Muscle layer of duodenum (tissue), 2 donors: Measurements from ENCODE around the gene CYP4V2.
A peak's percentile ranks its signal among the peaks of the same experiment; 100 is the strongest.

Experiments
- H3K27ac ChIP-seq: one replicate; pipeline ENCODE4 v1.7.0; 2013; ENCODE audit warnings: mild to moderate bottlenecking, low read length
- H3K27me3 ChIP-seq: one replicate; pipeline ENCODE4 v1.7.0; 2013; ENCODE audit warnings: low read depth, mild to moderate bottlenecking, control low read depth, low read length
- H3K36me3 ChIP-seq, 2 donors: one replicate each; pipeline ENCODE4 v1.7.0; 2013; ENCODE audit warnings: low read length in 2 of 2, control low read depth in 1 of 2, mild to moderate bottlenecking in 1 of 2; ENCODE audit not compliant: insufficient read depth in 2 of 2, control insufficient read depth in 1 of 2
- H3K4me1 ChIP-seq, 2 donors: one replicate each; pipeline ENCODE4 v1.7.0; 2013; ENCODE audit warnings: low read length in 2 of 2, mild to moderate bottlenecking in 2 of 2, control low read depth in 1 of 2, moderate library complexity in 1 of 2; ENCODE audit not compliant: insufficient read depth in 2 of 2, control insufficient read depth in 1 of 2
- H3K4me3 ChIP-seq, 2 donors: one replicate each; pipeline ENCODE4 v1.7.0; 2013; ENCODE audit warnings: low read length in 2 of 2, low read depth in 1 of 2, mild to moderate bottlenecking in 1 of 2
- H3K9me3 ChIP-seq, 2 donors: one replicate each; pipeline ENCODE4 v1.7.0; 2013; ENCODE audit warnings: low read length in 2 of 2, control low read depth in 1 of 2, mild to moderate bottlenecking in 1 of 2; ENCODE audit not compliant: control insufficient read depth in 1 of 2
- donor health status: healthy.

CYP4V2 gene

DNA sequence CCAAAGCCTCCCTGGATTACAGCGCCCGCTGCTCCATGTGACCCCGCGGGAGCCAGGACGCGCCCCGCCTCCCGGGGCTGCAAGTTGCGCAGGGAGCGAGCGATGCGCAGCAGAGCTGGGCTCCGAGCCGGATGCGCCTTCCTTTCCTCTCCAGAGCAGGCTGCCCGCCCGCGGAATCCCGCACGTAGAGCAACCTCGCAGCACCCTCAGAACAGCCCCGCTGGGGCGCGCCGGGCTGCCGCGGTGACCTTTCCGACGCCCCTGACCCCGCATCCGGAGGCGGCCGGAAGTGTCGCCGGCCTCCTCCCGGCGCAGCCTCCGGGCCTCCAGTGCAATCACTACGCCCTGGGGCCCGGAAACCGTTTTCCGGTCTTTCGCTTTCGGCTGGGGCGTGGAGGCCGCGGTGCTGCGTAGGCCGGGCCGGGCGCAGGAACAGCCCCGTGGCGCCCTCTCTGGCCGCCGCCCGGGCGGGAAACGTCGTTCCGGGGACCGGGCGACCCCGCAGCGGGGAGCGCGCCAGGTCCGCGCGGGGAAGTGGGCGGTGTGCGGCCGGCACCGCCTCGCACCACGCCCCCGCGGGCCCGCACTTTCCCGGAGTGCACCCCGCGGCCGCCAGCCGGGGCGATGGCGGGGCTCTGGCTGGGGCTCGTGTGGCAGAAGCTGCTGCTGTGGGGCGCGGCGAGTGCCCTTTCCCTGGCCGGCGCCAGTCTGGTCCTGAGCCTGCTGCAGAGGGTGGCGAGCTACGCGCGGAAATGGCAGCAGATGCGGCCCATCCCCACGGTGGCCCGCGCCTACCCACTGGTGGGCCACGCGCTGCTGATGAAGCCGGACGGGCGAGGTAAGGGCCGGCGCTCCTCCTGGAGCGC lies at the start of gene CYP4V2:
CYP4V2 (plus strand) TSS at position 368 of the 866 bp plus-strand sequence; CDS start at position 625, 257 bp downstream.
- Histone ChIP-seq H3K27me3 (no peaks in the 10 kb centered on the region), H3K9me3 (no peaks in the 10 kb centered on the region), H3K4me1 (peaks cover 7 to 29% of the 10 kb centered on the region in 2 donors), H3K4me3 (peak within 1 kb of the TSS; percentile 91 to 94), H3K36me3 (peaks cover 0 to 20% of the 10 kb centered on the region in 2 donors), H3K27ac (peak within 1 kb of the TSS; percentile 94)

DNA sequence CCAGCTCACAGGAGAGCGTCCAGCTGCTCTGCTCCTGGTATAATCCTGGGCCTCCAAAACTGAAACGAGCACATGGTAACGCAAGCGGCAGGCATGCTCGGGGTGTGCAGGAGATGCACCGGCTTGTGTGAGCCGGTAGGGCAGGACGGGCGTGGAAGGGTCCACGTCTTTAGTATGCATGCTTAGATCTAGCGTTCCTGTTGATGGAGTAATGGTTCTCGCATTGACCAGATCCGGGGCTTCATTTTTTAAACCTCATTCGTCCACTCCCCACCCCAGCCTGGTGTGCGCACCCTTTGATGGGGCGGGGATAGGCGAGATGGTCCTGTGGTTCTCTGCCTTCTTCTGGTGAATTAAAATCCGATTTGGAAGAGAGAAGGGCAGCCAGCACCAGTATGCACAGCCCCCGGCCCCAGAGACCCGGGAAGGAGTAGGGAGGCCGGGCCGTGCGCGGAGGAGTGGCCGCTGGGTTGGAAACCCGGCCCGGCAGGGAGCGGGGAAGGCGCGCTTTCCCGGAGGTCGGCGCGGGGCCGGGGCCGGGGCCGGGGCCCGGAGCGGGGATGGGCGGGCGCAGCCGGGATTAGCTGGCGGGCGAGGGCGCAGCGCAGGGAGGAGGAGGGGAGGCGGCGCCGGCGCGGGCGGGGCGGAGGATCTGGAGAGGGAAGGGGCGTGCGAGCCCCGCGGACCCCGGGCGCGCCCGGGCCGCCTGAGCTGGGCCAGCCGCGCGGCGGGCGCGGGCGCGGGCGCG lies 47.0 kb upstream of the CYP4V2 start:
- peak overlapping the region; percentile 64 to 78 for H3K4me3 ChIP-seq
- H3K36me3 ChIP-seq, result no peaks in the 10 kb centered on the region
- H3K27me3 ChIP-seq, result no peaks in the 10 kb centered on the region
- H3K4me1 ChIP-seq, result peaks cover 0 to 10% of the 10 kb centered on the region in 2 donors
- H3K27ac ChIP-seq, result peak overlapping the region; percentile 58
- no peaks in the 10 kb centered on the region for H3K9me3 ChIP-seq

DNA sequence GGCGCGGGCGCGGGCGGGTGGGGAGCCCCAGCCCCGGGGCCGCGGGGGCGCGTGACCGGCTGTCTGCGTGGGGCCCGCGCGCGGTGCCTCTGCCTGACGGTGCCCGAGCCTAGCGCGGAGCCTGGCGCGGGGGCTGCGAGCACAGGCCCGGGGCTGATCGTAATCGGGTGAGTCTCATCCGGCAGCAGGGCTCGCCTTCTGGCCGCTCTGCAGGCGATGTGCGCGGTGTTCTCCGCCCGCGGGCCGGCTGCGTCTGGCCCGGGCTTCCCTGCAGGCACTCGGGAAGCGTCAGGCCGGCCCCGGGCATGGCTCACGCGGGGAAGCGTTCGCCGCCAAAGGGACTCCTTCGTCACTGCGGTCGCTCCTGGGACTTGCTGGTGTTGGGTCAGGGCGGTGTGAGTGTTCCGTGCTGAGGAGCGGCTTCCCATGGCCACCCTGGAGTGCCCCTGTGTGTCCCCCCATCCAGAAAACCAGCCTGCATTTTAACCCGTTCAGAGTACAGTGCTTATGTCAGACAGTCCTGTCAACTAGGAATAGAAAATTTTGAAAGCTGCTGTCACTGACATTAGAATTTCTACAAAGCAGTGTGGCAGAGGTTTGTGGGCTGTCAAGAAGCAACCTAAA lies 46.3 kb upstream of the CYP4V2 start:
- Histone ChIP-seq H3K36me3 (no peaks in the 10 kb centered on the region), H3K27ac (peak overlapping the region; percentile 62), H3K27me3 (no peaks in the 10 kb centered on the region), H3K4me1 (peaks cover 0 to 10% of the 10 kb centered on the region in 2 donors), H3K4me3 (peak overlapping the region; percentile 57 to 61), H3K9me3 (no peaks in the 10 kb centered on the region)

DNA sequence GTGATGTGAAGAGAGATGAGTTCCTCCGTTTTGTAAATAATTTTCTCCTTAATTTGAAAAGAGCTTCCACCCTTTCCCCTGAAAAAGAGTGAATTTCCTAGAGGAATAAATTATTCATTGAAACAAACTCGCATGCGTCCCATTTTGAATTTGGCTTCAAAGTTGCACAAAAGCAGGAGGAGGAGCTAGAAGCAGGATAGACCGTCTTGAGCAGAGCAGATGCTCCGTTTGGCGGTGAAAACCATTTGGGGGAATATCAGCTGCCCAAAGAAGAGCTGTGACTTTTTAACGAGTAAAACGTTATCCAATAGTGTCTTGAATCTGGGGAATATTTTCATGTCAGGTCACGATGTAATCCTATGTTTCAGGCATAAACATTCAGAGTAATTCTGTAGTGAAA lies 44.9 kb upstream of the CYP4V2 start:
- no peak overlapping the region for H3K27ac ChIP-seq
- H3K4me3 ChIP-seq, result no peak overlapping the region
- no peaks in the 10 kb centered on the region for H3K9me3 ChIP-seq
- H3K27me3 ChIP-seq, result no peaks in the 10 kb centered on the region
- H3K4me1 ChIP-seq, result peaks cover 0 to 10% of the 10 kb centered on the region in 2 donors
- peaks cover 0 to under 1% of the 10 kb centered on the region in 2 donors for H3K36me3 ChIP-seq

DNA sequence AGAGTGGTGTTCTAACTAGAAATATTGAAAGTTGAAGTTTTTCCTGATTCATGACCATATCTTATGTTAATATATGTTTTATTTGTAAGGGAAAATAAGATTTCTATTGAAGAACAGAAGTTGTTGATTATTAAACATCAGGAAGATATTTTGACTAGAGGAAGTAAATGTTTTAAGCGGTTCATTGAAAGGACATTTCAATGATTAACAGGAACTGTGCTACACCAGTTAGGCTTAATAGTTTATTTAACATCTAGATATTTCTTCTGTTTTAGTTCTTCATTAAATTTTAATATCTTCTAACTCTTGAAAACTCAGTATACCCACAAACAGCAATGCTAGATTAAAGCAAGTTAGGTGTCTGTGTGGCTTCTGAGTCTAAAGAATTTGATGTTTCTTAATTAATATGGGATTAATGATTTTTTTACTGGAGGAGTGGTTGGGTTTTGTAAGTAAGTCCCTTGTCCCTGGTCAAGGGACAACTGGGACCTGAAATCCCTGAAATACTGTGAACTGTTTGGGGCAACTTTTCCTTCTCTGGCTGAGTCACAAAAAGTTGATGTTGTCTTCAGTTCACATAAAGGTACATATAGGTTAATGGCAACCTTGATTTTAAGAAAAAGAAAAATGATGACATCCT lies 42.9 kb upstream of the CYP4V2 start:
- no peaks in the 10 kb centered on the region for H3K9me3 ChIP-seq
- peaks cover 0 to 8% of the 10 kb centered on the region in 2 donors for H3K36me3 ChIP-seq
- H3K27ac ChIP-seq, result no peak overlapping the region
- no peak overlapping the region for H3K4me3 ChIP-seq
- H3K27me3 ChIP-seq, result no peaks in the 10 kb centered on the region
- H3K4me1 ChIP-seq, result peaks cover 0 to 10% of the 10 kb centered on the region in 2 donors

DNA sequence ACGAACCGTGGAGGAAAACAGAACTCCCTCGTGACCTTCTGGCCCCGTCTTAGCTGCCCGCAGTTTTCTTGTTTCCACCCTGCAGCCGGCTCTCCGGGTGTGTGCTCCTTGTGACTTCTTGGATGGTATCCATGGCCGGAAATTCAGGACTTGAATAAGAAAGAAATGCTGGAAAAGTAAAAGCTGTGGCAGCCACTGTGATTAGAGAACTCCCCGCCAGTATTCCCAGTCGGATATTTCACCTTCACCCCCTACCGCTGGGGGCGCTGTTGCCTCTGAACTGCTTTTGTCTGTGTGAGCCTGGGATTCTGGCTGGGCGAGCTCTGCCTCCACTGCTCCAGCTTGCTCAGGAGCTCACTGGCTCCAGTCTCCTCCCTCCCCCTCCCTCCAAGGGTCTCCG lies 41.5 kb upstream of the CYP4V2 start:
- no peak overlapping the region for H3K27ac ChIP-seq
- peak overlapping the region in 1 of 2 donors; percentile 31 for H3K4me3 ChIP-seq
- H3K4me1 ChIP-seq, result peaks cover 0 to 6% of the 10 kb centered on the region in 2 donors
- H3K9me3 ChIP-seq, result no peaks in the 10 kb centered on the region
- peaks cover 0 to 8% of the 10 kb centered on the region in 2 donors for H3K36me3 ChIP-seq
- no peaks in the 10 kb centered on the region for H3K27me3 ChIP-seq

DNA sequence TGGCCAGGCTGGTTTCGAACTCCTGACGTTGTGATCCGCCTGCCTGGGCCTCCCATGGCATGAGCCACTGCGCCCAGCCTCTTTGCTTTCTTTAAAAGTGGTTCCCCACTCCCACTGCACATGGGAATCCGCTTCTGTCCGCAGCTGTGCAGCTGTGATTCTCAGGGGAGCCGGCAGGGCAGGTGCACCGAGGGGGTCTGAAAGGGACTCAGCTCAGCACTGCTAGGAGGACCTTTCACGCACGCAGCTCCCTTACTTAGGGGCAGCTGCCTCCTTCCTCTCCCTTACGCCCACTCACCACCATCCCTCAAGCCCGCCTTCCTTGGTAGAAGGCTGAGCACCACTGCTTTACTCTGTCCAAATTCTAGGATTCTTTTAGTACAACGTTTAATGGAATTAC lies 40.4 kb upstream of the CYP4V2 start:
- H3K4me1 ChIP-seq, result peaks cover 0 to under 1% of the 10 kb centered on the region in 2 donors
- no peak overlapping the region for H3K27ac ChIP-seq
- H3K36me3 ChIP-seq, result peaks cover 0 to 10% of the 10 kb centered on the region in 2 donors
- H3K4me3 ChIP-seq, result no peak overlapping the region
- H3K9me3 ChIP-seq, result no peaks in the 10 kb centered on the region
- no peaks in the 10 kb centered on the region for H3K27me3 ChIP-seq

DNA sequence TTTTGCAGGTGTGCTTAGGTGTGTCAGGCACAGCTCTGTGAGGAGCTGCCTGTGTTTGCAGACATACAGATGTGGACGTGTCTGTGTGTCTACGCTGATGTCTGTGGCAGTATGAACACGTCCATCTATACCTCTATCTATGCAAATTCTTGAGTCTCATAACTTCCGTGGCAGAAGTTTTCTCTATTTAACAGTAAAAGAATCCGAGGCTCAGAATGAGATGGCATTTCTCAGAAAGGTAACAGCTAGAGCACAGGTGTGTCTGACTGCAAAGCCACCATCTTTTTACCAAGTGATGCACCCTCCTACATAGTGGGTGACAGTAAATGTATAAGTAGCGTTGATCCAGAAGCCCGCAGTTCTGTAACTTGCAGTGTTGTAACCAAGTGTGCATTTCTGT lies 39.9 kb upstream of the CYP4V2 start:
- no peaks in the 10 kb centered on the region for H3K27me3 ChIP-seq
- H3K36me3 ChIP-seq, result peaks cover 0 to 13% of the 10 kb centered on the region in 2 donors
- no peak overlapping the region for H3K4me3 ChIP-seq
- no peaks in the 10 kb centered on the region for H3K4me1 ChIP-seq
- no peak overlapping the region for H3K27ac ChIP-seq
- H3K9me3 ChIP-seq, result no peaks in the 10 kb centered on the region

DNA sequence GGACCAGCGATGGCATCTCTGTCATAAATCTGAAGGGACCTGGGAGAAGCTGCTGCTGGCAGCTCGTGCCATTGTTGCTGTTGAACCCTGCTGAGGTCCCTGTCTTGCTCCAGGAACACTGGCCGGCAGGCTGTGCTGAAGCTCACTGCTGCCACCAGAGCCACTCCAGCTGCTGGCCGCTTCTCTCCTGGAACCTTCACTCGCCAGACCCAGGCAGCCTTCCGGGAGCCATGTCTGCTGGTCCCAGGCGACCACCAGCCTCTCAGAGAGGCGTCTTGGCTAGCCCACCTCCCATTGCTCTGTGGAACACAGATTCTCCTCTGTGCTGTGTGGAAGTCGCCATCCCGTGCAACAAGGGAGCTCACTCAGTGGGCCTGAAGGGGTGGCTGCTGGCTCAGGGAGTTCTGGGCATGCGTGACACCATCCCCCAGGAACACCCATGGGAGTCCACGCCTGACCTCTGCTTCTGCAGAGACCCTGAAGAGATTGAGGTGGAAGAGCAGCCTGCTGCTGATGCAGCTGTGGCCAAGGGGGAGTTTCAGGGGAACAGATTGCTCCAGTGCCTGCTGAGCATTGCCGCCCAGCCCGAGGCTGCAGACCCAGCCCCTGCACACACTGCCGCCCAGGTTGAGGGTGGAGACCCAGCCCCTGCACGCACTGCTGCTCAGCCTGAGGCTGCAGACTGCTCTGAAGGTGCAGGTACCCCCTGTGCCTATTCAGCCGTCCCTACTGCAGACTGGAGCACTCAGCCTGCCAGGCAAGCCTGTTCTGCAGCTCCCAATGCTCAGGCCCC lies 33.1 kb upstream of the CYP4V2 start:
- Histone ChIP-seq H3K27ac (no peak overlapping the region), H3K27me3 (no peaks in the 10 kb centered on the region), H3K4me1 (no peaks in the 10 kb centered on the region), H3K36me3 (peaks cover 0 to 22% of the 10 kb centered on the region in 2 donors), H3K4me3 (no peak overlapping the region), H3K9me3 (no peaks in the 10 kb centered on the region)

DNA sequence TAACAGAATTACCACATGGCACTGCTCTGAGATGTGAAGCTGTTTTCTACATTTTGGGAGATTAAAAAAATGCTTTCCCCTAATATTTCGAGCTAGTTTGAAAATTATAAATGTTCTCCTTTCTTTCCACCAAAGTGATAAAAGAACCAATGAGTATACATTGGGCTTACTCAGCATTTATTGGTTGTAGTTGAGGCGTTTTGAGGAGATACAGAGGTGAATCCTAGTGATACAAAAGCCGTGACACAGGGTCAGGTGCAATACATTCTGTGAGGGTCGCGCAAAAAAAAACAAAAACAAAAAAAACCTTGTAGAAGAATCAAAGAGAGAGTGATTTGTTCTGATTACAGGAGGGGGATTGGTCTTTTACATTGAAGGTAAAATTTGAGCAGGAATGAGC lies 32.4 kb upstream of the CYP4V2 start:
- H3K9me3 ChIP-seq, result no peaks in the 10 kb centered on the region
- H3K36me3 ChIP-seq, result peaks cover 0 to 22% of the 10 kb centered on the region in 2 donors
- no peaks in the 10 kb centered on the region for H3K4me1 ChIP-seq
- H3K27me3 ChIP-seq, result no peaks in the 10 kb centered on the region
- no peak overlapping the region for H3K27ac ChIP-seq
- H3K4me3 ChIP-seq, result no peak overlapping the region
